T follicular helper cell (primary cell): ENCODE data around the gene GSK3B.
A peak's percentile ranks its signal among the peaks of the same experiment; 100 is the strongest.
"Not testable (repeated sequence)": the region's sequence is repeated elsewhere in the genome, so short reads cannot be mapped to it uniquely, and the experiment has no call there.

ENCODE experiments used
- DNase-seq: peaks from one replicate; pipeline ENCODE4 v3.0.0-alpha.2; 2020; ENCODE audit warnings: low read depth

The GSK3B gene

GRCh38 chr3:119933207-119933606 is 161.0 kb downstream of the GSK3B start:
- no peak for DNase-seq

GRCh38 chr3:119930286-119930685 is 164.0 kb downstream of the GSK3B start:
- DNase-seq = no peak

- DNase-seq = no peak
Observed at GRCh38 chr3:119927190-119927589, 167.1 kb downstream of the GSK3B start.

GRCh38 chr3:119924111-119925094 is 169.8 kb downstream of the GSK3B start:
- DNase-seq = no peak

- no peak for DNase-seq
Observed at GRCh38 chr3:119918992-119919933, 175.0 kb downstream of the GSK3B start.

- no peak for DNase-seq
Observed at GRCh38 chr3:119913021-119913420, 181.2 kb downstream of the GSK3B start.

GRCh38 chr3:119912220-119912619 is 182.0 kb downstream of the GSK3B start:
- DNase-seq = no peak

GRCh38 chr3:119911748-119912147 is 182.5 kb downstream of the GSK3B start:
- no peak for DNase-seq

- no peak for DNase-seq
Observed at GRCh38 chr3:119902061-119902460, 192.2 kb downstream of the GSK3B start.

GRCh38 chr3:119901148-119901547 is 193.1 kb downstream of the GSK3B start:
- no peak for DNase-seq

GRCh38 chr3:119899192-119899511 is 195.1 kb downstream of the GSK3B start:
- DNase-seq = no peak

- no peak for DNase-seq
Observed at GRCh38 chr3:119898478-119899191, 195.6 kb downstream of the GSK3B start.

GRCh38 chr3:119894195-119894594 is 200.1 kb downstream of the GSK3B start:
- DNase-seq = no peak

GRCh38 chr3:119893769-119894168 is 200.5 kb downstream of the GSK3B start:
- DNase-seq = no peak

- DNase-seq = peak; percentile 12
Observed at GRCh38 chr3:119891944-119892721, 202.1 kb downstream of the GSK3B start.

GRCh38 chr3:119888681-119889080 is 205.6 kb downstream of the GSK3B start:
- DNase-seq = not testable (repeated sequence)

GRCh38 chr3:119885746-119886530 is 208.3 kb downstream of the GSK3B start:
- DNase-seq = no peak

- no peak for DNase-seq
Observed at GRCh38 chr3:119884161-119884557, 210.1 kb downstream of the GSK3B start.

GRCh38 chr3:119883461-119884160 is 210.6 kb downstream of the GSK3B start:
- no peak for DNase-seq

GRCh38 chr3:119880966-119881365 is 213.3 kb downstream of the GSK3B start:
- no peak for DNase-seq
